Lower leg skin (tissue), 4 donors: ENCODE data around the gene NPTX2. TPM values are rescaled to one million over a fixed set of nuclear protein-coding genes. Genes with fewer than 3 reads are reported as not detected.

Experiments
- DNase-seq, 2 donors: peaks; one replicate each; pipeline ENCODE4 v3.0.0-alpha.2; 2019; ENCODE audit warnings: low spot score in 2 of 2
- H3K4me3 ChIP-seq: fragments of 200-600 bp; sonication (generic); 2 replicates; pipeline ENCODE4 v1.5.1; 2017; ENCODE audit warnings: mild to moderate bottlenecking, low read depth; ENCODE audit not compliant: poor library complexity, severe bottlenecking
- CTCF ChIP-seq, 3 donors: fragments of 450-650 bp; IDR thresholded peaks; one replicate each; pipeline ENCODE4 v1.5.1; 2016; ENCODE audit warnings: antibody characterized with exemption in 3 of 3, mild to moderate bottlenecking in 3 of 3, moderate library complexity in 2 of 3
- POLR2A ChIP-seq, 2 donors: fragments of 450-650 bp; IDR thresholded peaks; one replicate each; pipeline ENCODE4 v1.6.1; 2016 to 2017; ENCODE audit warnings: antibody characterized with exemption in 2 of 2, mild to moderate bottlenecking in 1 of 2, moderate library complexity in 1 of 2
- WGBS, 2 donors: methylation state at CpG; one replicate each; pipeline ENCODE4 v1.1.5; 2018; 5-methylcytosine and 5-hydroxymethylcytosine counted together
- intact Hi-C: fragments of 100-400 bp; cut with DNase I; formaldehyde crosslinking; loops from one replicate; pipeline ENCODE4 v1.15.0; 2023; ENCODE audit warnings: low total_unique reads
- total RNA-seq, 4 donors: library from RNA; depleted of rRNA; stranded (reverse); fragments of >200 nt; gene quantifications; one replicate each; pipeline ENCODE4 v1.1.0, GENCODE V29; 2016

Gene NPTX2
- total RNA-seq, 4 donors from 2014 or later, result 4.2 to 17.6 (median 10.2) TPM

- 92 to 100% methylated on average over 7 of the region's 7 CpGs for WGBS, 2 donors
- no peak overlapping the region for H3K4me3 ChIP-seq
- no peak for TF ChIP-seq CTCF (IDR thresholded peaks at IDR 0.05)
- TF ChIP-seq POLR2A (IDR thresholded peaks at IDR 0.05), result no peak
- DNase-seq, result no peak
- intact Hi-C loops, result no loop called here
These were observed 61.1 kb downstream of the NPTX2 start for GRCh38 chr7:98678215-98678614.

Other genes with a start within 250 kb of the NPTX2 start
- 10 to 100 TPM; 17.2 to 28.9 (median 20.7) TPM for gene BAIAP2L1, start 216.2 kb upstream of the NPTX2 start, total RNA-seq